C4-2B (cell line): ENCODE results near the gene NAPB.

Experiments
- ZFX ChIP-seq: fragments of 450-650 bp; IDR thresholded peaks from 2 replicates; pipeline ENCODE4 v1.6.1; 2017
- TF ChIP-seq, protein P1 (sequence below): fragments of 450-650 bp; conservative IDR thresholded peaks from 2 replicates; pipeline ENCODE4 v1.5.1; 2017; ENCODE audit warnings: mild to moderate bottlenecking

- TF ChIP-seq, protein P1, sequence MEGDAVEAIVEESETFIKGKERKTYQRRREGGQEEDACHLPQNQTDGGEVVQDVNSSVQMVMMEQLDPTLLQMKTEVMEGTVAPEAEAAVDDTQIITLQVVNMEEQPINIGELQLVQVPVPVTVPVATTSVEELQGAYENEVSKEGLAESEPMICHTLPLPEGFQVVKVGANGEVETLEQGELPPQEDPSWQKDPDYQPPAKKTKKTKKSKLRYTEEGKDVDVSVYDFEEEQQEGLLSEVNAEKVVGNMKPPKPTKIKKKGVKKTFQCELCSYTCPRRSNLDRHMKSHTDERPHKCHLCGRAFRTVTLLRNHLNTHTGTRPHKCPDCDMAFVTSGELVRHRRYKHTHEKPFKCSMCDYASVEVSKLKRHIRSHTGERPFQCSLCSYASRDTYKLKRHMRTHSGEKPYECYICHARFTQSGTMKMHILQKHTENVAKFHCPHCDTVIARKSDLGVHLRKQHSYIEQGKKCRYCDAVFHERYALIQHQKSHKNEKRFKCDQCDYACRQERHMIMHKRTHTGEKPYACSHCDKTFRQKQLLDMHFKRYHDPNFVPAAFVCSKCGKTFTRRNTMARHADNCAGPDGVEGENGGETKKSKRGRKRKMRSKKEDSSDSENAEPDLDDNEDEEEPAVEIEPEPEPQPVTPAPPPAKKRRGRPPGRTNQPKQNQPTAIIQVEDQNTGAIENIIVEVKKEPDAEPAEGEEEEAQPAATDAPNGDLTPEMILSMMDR = no peak
- TF ChIP-seq ZFX = no peak
These were observed 60.2 kb downstream of the NAPB start for GRCh38 chr20:23361119-23361475.
